ENCODE results near the gene PRLR.
"Not testable (repeated sequence)": the region's sequence is repeated elsewhere in the genome, so short reads cannot be mapped to it uniquely, and the experiment has no call there.

The PRLR gene

DNA sequence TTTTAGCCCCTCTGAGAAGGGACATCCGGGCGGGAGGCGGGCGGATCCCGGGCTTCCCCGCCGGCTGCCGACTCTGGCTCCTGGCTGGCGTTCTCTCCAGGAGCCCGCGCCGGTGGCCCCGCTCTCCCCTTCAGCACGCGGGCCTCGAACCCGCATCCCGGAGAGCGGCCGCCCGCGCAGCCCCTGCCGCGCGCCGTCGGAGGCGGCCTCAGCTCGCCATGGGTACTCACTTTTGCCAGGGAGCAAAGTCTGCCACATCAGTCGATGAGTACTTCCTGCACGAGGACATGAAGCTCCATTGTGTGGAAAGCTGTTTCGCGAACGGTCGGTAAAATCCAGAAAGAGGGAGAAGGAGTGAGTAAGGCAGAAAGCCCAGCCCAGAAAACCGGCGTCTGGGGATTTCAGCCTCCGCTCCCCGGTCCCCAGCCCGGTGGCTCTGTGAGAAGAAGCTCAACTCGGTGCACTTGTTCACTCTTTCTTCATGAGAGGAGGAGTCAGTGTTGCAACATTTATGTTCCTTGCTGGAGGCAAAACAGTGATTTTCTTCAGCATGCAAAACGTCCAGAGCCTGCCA lies at the start of gene PRLR:
TSS of gene PRLR (minus strand) at position 450 of the 574 bp plus-strand sequence. CDS start 140,867 bp downstream, outside the sequence.
- DNase-seq, result peak; percentile 77

DNA sequence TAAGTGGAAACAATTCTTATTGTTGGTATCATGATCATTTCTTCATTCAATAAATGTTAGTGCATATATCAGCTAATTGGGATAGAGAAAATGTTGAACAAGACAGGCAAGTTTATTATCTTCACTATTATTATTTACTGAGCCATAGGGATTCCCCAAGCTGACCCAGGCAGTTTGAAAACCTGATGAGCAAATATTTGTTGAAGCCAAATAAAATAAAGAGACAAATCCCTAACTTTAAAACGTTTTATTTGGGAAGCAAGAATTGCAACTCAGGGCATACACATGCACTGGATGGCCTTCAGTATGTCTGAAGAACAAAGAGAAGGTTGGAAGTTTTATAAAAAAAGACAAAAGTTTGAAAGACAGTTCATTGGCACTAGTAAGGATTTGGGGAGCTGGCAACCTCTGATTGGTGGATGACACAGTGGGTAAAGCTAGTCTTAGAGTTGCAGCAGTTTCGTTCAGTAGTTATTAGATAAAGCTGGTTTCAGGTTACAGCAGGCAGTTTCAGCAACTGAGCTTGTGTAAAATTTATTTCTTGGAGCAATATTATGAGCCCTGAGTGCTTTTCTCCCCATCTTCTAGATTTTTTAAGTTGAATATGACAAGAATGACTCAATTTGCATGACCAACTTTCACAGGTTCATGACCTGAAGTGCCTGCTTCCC lies 44.7 kb upstream of the PRLR start:
- DNase-seq, result no peak

DNA sequence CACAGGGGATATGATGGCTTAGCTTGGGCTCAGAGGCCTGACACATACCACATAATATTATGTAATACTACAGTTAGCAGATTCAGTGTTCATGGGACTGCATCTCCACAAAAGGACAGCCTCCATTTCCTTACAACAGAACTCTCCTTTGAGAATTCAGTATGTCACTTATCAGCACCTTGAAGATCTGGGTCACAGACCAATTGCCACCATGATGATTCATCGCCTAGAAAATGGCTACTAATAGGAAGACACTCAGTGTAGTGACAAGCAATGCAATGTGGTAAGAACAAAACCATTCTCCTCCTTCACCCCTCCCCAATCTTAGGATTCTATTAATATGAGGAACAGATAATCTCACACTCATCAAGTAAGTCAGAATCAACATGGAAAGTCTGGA lies 38.7 kb upstream of the PRLR start:
- DNase-seq, result no peak

DNA sequence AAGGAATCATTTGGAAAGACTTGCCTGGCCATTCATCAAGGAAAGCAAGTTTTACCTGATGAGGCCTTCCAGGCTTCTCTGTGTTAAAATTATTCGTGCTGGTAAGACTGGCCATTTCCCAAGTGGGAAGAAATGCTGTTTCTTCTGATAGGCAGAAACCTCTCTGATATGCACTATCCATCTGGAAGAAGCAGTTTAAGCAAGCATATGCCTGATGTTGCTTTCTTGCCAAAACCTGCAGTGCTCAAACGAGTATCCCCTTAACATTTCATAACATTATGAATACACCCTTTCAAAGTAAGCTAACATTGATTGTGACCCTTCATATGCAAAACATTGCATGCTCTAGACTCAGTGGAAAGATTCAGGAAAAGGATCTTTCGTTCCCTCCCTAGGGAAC lies 36.0 kb upstream of the PRLR start:
- no peak for DNase-seq

DNA sequence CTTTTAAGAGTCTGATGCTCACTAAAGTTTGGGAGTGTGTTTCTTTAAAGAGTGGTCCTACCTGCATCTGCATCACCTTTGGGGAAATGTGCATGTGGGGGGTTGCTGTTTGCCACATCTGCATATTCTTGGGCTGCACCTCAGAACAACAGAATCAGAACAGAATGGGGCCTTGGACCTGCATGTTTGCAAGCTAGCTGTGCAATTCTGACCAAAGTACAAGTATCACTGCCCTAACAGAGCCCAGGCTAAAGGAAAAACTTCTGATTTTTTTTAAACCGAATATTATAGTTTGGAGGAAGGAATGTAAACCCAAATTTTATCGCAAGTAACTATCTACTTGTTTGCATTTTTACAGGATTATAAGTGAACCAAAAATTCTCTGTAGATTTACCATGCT lies 34.2 kb upstream of the PRLR start:
- DNase-seq, result no peak

DNA sequence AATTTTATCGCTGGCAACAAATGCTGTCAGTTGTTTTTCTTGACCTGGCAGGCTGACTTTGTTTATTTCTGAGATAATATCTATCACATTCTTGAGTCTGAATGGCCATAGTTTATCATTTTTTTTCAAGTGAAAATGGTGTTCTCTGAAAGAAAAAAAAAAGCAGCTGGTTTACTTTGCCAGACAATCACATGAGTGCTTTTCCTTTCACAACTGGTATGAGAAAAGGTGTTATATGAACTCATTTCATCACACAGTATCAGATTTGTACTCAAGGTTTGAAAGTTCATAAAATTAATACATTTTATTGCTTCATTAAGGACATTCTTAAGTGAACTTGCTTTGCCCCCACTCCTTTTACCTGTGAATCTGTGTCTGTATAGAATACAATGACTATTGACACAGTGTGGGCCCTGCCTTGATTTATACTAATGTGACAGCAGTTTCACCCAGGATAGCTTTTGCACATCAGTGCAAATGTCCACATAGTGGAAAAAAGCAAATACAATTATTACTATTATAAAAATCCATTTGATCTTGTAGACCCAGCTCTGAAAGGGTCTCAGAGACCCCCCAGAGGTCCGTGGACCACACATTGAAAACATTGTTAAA lies 33.1 kb upstream of the PRLR start:
- no peak for DNase-seq

DNA sequence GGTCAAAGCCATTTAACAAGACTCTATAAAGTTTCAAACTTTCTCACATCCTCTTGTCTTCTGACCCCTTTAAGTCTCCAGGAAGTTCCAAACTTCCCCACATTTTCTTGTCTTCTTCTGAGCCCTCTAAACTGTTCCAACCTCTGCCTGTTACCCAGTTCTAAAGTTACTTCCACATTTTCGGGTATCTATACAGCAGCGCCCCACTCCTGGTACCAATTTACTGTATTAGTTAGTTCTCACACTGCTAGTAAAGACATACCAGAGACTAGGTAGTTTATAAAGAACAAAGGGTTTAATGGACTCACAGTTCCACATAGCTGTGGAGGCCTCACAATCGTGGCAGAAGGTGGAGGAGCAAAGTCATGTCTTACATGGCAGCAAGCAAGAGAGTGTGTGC lies 23.3 kb upstream of the PRLR start:
- DNase-seq, result no peak

DNA sequence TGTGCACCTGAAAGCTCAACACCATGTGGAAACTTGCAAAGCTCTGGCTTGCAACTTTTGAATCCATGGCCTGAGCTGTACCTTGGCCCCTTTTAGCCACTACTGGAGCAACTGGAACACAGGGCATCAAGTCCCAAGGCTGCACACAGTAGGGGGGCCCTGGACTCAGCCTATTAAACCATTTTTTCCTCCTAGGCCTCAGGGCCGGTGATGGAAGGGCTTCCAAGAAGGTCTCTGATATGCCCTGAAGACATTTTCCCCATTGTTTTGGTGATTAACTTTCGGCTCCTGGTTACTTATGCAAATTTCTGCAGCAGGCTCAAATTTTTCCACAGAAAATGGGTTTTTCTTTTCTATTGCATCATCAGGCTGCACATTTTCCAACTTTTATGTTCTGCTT lies 22.7 kb upstream of the PRLR start:
- no peak for DNase-seq

DNA sequence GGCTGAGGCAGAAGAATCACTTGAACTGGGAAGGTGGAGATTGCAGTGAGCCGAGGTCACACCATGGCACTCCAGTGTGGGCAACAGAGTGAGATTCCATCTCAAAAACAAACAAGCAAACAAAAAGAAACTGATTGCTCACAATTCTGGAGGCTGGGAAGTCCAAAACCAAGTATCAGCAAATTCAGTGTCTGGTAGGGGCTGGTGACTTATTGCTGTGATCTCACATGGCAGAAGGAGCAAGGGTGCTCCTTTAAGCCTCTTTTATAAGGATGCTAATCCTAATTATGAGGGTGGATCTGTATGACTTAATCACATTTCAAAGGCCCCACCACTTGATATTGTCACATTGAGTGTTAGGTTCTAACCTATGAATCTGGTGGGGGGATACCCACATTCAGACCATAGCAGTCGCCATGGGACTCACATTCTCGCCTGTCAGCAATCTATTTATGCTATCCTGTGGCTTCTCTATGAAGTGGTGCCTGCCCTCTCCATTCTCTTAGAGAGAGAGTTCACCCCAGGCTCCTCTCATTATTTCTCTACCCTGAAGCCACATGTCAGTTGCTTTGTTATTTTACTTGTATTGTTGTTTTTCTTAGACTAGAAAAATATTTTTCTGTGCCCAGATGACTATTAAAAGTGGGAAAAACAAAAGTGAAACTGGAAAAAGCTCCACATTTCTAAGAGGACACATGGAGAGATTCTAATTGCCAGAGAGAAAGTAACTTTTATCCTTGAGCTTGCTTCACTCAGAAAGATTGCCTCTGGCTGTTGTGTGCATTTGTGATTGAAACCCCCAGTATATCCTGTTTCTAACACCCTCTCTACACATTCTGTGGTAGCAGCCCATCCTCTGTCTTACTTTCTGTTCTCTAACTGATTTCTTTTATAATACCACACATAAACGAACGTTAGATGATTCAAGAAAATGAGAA lies 18.8 kb upstream of the PRLR start:
- DNase-seq, result no peak

DNA sequence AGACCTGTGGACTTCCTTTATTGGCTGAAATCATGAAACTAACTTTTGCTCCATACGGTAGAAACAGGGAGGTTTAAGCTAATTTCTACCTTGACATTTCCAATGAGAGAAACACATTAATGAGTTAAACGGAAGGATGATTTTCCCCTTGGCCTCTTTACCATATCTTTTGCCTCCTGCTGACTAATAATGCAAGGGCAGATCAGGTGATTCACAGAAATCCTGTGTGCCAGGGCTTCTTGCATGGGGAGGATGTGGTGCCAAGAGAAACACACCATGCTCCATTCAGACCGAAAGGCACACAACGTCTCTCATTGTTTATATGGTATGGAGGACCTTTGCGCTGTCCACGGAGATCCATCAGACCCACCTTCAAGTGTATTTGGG lies 17.4 kb upstream of the PRLR start:
- no peak for DNase-seq

DNA sequence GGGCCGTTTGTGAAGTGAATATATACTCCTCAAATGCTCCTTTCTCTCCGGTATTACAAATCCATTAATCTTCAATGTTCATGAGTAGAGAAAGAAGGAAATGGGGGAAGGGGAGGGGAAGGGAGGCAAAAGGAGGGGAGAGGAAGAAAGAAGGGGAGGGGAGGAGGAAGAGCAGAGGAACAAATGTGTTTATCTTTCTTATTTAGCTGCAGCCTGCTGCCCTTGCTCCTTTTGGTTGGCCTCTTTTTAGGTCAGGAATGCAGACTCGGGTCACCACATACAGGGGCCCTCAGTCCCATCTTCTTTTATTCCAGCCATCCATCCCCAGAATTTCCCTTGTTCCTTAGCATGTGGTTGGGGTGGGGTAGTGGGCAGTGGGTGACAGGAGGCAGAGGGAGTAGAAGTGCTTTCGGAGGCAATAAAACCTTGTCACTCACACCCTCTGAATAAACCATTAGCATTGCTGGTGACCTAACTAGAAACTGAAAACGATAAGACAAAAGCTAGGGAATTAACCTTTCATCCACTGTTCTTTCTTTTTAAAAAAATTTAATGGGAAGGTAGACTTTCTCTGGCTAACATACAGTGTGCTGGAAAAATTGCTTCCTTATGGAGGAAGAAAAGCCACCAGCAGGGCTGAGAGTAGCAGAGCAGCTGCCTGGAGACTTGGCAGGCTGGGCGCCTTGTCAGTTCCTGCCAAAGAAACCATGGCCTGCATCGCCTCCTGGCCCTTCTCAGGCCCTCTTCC lies 16.8 kb upstream of the PRLR start:
- DNase-seq, result no peak

DNA sequence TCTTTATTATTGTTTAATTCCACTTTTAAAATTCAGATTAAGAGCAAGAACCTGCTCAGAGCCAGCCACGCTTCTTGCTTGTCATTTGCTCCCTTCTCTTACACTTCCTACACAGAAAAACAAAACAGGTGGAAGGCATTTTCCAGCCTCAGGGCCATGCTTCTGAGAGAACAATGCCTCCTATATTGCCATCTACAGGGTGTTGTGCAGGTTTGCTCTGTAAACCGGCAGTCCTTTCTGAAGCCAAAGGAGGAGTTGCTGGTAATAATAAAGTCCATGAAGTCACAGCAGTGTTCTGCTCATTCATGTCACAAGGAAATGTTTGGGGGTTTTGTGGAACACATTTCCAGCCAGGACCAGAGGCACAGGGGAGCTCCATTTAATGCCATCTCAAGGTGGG lies 16.1 kb upstream of the PRLR start:
- DNase-seq, result peak; percentile 74

DNA sequence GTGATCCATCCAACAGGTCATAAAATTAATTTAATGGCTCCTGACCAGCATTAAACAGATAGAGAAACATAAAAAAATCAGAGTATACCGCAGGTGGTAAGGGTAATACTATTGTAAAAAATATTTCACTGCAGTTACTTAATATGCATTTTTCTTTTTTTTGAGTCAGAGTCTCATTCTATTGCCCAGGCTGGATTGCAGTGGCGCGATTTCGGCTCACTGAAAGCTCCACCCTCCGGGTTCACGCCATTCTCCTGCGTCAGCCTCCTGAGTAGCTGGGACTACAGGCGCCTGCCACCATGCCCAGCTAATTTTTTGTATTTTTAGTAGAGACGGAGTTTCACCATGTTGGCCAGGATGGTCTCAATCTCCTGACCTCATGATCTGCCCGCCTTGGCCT lies 15.1 kb upstream of the PRLR start:
- not testable (repeated sequence) for DNase-seq

DNA sequence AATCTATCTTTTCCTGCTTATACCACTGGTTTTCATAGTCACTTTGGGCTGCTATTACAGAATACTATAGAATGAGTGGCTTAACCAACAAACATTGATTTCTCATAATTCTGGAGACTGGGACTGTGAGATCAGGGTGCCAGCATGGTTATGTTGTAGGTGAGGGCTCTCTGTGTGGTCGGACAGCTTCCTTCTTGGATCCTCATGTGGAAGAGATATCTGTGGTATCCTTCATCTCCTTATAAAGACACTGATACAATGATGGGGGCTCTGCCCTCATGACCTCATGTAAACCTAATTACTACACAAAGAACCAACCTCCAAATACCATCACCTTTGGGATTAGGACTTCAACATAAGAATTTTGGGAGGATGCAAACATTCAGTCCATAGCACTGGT lies 13.9 kb upstream of the PRLR start:
- no peak for DNase-seq

DNA sequence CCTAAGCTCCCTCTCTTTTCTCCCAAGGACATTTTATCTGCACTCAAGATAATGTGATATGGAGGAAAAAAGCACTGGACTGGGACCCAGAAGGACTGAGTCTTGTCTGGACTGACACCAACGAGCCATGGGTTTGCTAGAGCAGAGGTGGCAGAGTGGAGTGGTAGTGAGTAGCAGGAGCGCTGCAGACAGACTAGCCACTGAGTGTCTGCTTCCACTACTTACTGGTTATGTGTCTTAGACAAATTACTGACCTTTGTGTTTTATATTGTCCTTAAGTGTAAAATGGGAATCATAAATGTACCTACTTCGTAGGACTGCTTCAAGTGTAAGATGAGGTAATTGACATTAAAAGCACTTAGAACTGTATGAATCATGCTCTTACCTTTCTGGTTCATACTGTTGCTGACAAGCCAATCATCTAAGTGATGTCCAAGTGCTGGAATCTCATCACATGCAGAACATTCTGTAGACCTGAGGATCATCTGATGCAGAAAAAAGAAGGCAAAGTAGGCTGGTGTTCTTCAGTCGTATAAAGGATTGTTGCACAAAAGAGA lies 12.5 kb upstream of the PRLR start:
- DNase-seq, result no peak

DNA sequence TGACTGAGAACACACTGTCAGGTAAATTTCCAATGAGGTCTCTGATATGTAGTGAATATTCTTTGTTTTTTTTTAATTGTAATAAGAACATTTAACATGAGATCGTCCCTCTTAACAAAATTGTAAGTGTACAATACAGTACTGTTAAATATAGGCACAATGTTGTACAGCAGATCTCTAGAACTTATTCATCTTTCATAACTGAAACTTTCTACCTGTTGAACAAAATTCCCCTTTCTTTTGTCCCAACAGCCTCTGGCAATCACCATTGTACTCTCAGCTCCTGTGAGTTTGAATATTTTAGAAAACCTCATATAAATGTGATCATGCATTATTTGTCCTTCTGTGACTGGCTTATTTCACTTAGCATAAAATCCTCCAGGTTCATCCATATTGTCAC lies 10.6 kb upstream of the PRLR start:
- no peak for DNase-seq

DNA sequence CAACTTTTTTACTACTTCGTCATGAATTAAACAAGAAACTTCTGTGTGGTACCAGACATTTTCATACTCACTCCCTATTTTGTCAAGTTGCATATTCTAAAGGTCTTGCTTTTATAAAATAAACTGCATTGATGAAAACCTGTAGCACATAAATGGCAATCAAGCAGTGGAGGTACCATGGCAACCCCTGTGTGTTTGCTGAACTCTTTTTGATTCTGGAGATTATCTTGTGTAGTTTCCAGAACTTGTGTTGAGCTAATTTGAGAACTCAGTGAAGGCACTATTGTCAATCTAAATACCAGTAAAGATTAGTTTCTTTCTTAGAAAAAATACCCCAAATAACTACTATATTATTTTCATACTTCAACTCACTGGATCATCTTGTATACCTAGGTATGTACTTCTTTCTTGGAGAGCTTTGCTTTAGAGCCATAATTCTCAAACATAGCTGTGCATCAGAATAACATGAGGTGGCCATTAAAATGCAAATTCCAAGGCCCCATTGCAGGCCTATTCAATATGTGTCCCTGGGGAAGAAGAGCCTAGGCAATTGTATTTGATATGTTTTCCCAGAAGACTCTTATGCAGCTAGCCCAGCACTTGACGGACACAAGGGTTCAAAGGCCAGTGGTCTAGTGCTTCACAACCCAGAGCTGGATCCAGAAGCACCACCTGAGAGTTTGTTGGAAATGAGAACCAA lies 9.8 kb upstream of the PRLR start:
- no peak for DNase-seq

DNA sequence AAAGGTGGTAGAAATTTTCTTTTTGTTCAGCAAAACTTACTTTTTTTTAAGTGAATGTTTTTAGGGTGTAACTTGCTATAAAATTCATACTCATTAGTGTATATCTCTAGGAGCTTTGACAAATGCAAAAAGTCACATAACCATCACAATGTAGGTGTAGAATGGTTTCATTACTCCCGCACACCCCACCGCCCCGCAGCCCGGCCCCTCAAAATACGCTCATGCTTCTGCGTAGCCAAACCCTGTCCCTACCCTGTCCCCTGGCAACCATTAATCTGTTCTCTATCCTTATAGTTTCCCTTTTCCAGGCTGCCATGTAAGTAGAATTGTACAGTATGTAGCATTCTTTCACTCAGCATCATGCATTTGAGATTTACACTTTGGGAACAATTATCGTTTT lies 9.2 kb upstream of the PRLR start:
- DNase-seq, result no peak

DNA sequence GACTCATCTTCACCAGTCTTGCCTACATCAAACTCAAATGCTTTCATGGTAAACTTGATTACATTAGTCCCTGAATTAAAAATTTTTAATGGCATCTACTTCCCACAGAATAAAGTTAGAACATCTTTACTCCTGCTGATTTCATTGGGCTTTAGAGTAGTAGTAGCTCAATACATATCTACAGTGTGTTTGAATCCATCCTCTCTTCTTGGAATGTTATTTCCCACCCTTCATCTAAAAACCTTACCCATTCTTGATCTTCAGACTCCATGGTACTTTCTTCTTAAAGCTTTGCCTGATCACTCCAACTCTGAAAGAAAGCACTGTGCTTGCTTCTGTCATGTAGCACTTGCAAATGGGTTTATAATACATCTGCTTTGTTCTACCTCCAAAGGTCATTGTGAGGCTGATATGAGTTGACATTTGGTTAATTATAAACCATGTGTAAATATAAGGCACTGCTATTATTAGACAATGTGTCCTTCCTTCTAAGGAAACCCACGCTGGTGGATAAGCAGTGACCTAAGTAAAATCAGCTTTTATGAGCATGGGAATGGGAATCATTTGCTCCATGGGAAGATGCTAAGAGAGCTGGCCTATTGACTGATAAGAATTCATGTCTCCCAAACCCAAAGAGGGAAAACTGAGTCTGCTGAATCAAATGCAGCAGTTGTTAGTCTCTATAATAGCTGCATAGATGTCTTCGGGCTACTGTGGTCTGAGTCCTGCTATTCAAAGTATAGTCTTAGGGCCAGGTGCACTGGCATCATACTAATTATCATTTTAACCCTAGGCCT lies 7.5 kb upstream of the PRLR start:
- DNase-seq, result no peak

DNA sequence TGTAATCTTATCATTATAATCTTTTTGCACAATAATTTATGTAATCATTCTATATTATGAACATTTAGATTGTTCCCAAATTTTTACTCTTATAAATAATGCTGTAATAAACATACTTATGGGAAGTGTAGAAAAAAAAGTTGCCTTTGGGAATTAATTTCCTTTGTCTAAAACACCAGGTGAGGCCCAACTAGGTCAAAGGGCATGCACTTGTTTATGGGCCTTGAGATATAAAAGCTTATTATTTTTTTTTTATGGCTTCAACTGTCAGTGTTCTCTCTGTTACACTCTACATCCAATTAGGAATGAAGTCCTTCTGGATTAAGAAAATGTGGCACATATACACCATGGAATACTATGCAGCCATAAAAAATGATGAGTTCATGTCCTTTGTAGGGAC lies 6.5 kb upstream of the PRLR start:
- DNase-seq, result no peak

DNA sequence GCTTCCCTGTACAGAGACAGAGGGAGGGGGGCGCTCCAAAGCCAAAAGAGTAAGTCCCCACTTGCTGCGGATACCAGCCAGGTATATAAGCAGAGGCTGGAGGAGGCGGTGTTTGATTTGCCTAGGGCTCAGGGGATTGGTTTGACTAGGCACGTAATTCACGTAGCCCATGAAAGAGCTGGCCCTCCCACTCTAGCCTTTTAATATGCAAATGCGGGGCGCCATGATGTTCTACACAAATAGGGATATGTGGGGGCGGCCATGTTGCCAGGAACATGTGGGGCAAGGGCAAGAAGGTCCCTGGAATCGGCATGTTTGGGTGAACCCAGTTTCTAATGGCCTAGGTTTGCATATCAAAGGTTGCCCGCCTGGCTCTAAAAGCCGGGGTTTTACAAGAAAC lies 3.3 kb upstream of the PRLR start:
- no peak for DNase-seq

Data from islet precursor cell (in vitro differentiated cells).